OCI-LY3 (cell line): ENCODE measurements around the gene DDX4.

Source experiments
- CTCF ChIP-seq: fragments of 200-600, 300-600 bp; sonication (generic); IDR thresholded peaks from 2 replicates; pipeline ENCODE4 v1.5.1; 2014; ENCODE audit warnings: antibody characterized with exemption, low read length, low read depth
- EZH2phosphoT487 ChIP-seq: fragments of 200-600 bp; shearing (Covaris generic); IDR thresholded peaks from 2 replicates; pipeline ENCODE4 v1.6.1; 2018; ENCODE audit warnings: antibody characterized with exemption, mixed run types, low read depth

- TF ChIP-seq EZH2phosphoT487 (no peak), CTCF (no peak)
Observed at GRCh38 chr5:55749387-55749786, 11.5 kb downstream of the DDX4 start.
